GM18502 (cell line): ENCODE measurements around the gene CDK14.

ENCODE experiments used
- ATAC-seq: cut with Tn5 transposase; IDR thresholded peaks from one replicate; pipeline ENCODE4 v1.9.1; 2021; ENCODE audit warnings: mild to moderate bottlenecking; ENCODE audit not compliant: unreplicated experiment, poor library complexity

Gene CDK14

GRCh38 chr7:90596671-90597562, 796 bp downstream of the CDK14 start:
- ATAC-seq: peak; percentile 23

GRCh38 chr7:90597563-90598253, 1.6 kb downstream of the CDK14 start:
- ATAC-seq: no peak

- ATAC-seq: no peak
These were observed 2.9 kb downstream of the CDK14 start for GRCh38 chr7:90599038-90599437.

- no peak for ATAC-seq
These were observed 3.9 kb downstream of the CDK14 start for GRCh38 chr7:90599892-90600555.

- ATAC-seq: no peak
These were observed 6.2 kb downstream of the CDK14 start for GRCh38 chr7:90602303-90602702.

- ATAC-seq: no peak
These were observed 7.2 kb downstream of the CDK14 start for GRCh38 chr7:90603346-90603745.

DNA sequence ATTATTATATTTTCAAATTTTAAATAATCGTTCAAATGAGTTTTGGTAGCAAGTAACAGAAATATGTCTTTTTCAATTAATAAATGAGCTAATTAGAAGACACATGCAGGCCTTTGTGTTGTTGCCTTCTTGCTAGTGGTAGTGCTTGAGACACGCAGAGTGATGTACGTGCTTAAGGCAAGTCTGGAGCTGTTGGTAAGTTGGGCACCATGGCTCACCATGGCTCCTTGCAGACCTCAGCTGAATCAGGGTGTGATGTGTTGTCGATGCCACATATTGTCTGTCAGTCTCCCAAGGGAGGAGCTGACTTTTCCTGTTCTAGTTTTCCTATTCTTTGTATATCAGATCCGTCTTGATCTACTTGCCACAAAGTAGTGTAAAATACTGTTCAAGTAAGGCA, 8.3 kb downstream of the CDK14 start:
- no peak for ATAC-seq

- ATAC-seq: peak; percentile 52
These were observed 8.9 kb downstream of the CDK14 start for GRCh38 chr7:90605055-90605454.

GRCh38 chr7:90607196-90607595, 11.1 kb downstream of the CDK14 start:
- ATAC-seq: no peak

GRCh38 chr7:90610105-90610504, 14.0 kb downstream of the CDK14 start:
- no peak for ATAC-seq

GRCh38 chr7:90611115-90611514, 15.0 kb downstream of the CDK14 start:
- ATAC-seq: no peak

DNA sequence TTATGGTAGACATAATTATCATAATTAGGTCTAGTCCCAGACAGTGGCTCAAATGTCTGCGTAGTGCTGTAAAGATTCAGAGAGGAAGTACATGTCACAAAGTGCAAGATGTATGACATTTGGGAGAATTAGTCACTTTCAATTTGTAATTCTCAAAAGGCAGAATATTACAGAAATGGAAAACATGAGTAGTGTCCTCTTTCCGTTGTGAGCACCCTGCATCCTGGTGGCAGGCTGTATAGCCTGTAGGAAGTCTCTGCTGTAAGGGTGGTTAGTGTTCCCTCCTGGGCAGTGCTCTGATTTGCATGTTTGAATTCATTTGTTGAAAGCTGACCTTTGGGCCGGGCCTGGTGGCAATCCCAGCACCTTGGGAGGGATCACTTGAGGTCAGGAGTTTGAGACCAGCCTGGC, 17.0 kb downstream of the CDK14 start:
- peak; percentile 95 for ATAC-seq

GRCh38 chr7:90617442-90617841, 21.3 kb downstream of the CDK14 start:
- no peak for ATAC-seq

- ATAC-seq: no peak
These were observed 22.8 kb downstream of the CDK14 start for GRCh38 chr7:90618876-90619275.

DNA sequence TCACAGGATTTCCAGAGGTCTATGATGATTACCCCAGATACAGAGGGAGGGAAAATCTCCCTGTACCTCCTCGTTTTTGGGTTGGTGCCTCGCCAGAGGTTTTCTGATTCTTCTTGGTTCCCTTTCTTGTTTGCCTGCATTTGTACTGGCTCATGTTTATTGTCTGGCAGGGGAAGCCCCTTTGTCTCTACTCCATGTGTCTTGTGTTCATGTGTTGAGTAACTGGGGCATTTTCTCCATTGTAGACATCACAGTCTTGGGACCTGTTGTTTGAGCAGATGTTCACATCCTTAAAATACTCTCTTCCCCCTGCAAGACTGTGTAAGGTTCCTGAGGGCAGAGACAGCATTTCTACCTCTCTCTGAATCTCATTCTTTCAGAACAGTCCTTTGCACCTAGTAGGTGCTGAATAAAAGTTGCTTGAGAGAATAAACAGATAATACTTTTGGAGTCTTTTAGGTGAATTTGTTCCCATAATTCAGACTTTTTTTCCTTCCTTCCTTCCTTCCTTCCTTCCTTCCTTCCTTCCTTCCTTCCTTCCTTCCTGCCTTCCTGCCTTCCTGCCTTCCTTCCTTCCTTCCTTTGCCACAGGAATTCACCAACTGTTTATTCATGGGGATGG, 25.1 kb downstream of the CDK14 start:
- ATAC-seq: peak; percentile 68

- no peak for ATAC-seq
These were observed 25.6 kb downstream of the CDK14 start for GRCh38 chr7:90621747-90622140.

DNA sequence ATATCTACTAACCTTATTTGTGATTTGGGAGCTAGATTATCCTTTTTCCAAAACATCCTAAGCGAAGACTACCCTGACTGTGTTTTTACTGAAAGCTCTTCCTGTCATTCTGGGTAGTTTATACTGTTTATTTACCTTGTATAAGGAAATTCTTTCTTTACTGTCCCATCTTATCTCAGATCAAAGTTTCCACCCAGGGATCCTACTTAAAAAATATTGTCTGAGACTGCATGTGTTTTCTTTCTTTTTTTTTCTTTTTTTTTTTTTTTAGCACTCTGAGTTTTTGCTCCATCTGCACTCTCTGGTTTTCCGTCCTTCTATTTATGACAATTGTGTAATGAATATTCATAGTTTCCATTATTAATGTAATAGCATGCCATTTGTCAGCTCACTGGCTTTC, 26.5 kb downstream of the CDK14 start:
- no peak for ATAC-seq

DNA sequence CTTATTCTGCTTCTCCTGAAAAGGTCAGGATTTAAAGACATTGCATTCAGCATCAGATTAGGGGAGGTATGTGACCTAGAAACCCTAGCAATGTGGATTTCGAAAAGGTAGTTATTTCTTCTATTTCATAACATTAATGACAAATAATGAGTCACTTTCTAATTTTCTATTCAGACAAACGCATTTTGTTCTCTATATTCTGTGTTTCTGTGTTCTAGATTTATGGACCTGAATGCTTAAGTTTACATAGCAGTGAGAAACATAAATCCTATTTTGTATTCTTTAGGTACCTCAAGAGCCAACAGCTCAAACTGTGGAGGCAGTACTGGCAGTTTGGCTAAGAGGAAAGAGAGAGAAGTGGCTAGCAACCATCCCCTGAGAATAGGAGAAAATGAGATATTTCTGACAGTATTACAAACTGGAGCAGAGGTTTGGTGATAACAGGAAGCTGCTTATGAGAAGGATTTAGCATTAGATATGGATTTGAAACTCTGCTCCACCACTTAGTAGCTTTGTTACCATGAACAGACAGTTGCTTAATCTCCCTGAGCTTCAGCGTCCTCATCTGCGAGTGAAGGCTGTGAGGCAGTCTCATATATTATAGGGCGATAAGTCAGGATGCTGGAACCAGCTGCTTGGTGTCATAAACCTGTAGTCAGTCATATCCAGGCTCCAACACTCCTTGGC, 28.2 kb downstream of the CDK14 start:
- ATAC-seq: no peak

GRCh38 chr7:90625051-90625450, 28.9 kb downstream of the CDK14 start:
- no peak for ATAC-seq

DNA sequence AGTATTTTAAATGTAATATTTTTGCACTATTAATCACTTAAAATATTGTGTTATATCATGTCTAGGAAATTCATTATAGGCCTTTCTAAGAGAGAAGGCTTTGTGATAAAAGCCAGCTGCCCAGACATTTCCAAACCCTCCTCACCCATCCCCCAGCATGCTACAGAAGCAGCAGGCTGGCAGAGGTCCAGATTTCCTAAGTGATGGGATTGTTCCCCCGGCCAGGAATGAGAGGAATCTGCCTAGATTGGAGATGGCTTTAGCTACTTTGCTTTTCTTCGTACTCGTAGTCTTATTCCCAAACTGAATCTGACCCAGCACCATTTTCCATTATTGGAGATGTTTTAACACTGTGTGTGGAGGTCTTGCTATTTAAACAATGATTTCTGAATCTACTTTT, 29.4 kb downstream of the CDK14 start:
- no peak for ATAC-seq
